ENCODE results near the gene TIMMDC1.
A peak's percentile ranks its signal among the peaks of the same experiment; 100 is the strongest.

Gene TIMMDC1

GRCh38 chr3:119498186-119499011, at the start of gene TIMMDC1:
Gene TIMMDC1 (plus strand): TSS chr3:119498547. CDS start chr3:119498734, 187 bp downstream.
- peak; percentile 79 for DNase-seq

DNA sequence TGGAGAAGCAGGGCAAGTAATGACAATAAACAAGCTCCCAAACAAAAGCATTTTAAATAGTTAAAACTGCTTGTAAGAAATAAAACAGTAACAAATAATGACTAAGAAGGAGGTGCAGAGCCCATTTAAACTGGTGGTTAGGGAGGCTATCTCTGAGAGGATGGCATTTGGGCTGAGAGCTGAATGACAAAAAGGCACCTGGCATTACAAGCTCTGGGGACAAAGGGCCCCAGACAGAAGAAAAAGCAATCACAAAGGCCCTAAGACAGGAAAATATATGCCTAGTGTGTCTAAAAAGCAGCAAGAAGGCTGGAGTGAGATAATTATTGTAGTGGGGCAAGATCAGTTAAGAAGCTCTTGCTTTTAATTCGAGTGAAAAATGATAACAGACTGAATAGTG, 44.5 kb upstream of the TIMMDC1 start:
- DNase-seq, result no peak

DNA sequence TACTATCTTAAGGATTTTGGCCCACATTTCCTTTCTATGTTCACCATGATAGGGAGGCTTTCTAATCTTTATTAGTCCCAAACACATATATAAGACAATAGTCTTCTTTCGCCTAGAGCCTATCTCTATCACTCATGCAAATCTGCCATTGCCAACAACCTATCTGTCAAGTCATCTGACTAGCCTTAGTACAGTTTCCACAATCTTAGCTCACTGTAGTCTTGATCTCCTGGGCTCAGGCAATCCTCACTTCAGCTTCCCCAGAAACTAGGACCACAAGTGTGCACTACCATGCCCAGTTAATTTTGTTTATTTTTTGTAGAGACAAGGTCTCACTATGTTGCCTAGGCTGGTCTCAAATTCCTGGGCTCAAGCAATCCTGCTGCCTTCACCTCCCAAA, 41.9 kb upstream of the TIMMDC1 start:
- DNase-seq, result no peak

DNA sequence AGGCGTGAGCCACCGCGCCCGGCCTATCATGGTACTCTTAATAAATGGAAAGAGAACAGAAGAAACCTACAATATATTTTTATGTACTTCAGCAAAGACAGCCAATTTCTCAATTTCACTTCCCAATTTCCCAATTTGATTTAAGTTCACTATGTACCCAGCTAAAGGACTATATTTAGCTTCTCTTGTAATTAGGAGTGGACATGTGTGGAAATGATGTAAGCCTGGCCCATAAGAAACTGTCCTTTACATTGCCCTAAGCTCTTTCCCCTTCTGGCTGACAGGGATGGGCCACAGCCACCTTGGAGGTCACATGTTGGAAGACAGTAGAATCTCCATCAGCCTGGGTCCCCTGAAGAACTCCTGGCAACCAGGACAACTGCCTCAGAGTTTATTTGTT, 41.1 kb upstream of the TIMMDC1 start:
- no peak for DNase-seq

GRCh38 chr3:119463171-119464169, 34.9 kb upstream of the TIMMDC1 start, which contains the start of gene TMEM39A:
Gene TMEM39A (minus strand): TSS chr3:119463615. CDS start chr3:119462074, 1,541 bp downstream.
- peak; percentile 90 for DNase-seq

DNA sequence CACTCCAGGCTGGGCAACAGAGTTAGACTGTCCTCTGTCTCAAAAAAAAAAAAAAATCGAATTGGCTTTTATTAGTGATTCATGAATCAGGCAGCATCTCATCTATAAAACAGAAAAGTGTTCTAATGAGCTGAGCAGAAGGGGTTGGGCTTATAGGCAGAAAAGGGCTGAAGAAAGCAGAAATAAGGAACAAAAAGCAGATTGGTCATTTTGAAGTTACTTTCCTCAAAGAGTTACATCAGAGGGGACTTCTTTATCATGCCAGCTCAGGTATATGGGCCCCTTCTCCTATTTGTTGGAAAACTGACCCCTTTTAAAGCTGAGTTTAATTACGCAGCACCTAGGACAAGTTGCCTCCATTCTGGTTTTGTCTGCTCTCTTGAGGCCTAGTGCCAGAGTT, 30.3 kb upstream of the TIMMDC1 start:
- no peak for DNase-seq

GRCh38 chr3:119469418-119470189, 28.7 kb upstream of the TIMMDC1 start:
- DNase-seq, result no peak

DNA sequence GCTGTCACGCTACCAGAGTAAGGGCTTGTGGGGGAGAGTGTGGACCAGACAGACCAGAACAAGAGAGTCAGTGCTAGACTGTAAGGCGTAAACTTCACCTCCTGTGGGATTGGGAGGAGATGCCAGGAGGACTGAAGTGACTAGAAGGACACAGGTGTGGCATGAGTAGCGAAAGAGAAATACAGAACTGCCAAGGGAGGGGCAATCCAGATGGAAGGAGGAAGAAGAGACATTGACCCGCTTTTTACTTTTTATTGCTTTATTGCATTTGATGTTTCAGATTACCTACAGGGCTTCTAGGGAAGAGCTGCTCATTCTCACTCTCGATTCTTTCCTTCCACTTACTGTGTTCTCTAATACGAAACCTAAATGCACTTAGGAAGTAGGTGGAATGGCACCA, 27.5 kb upstream of the TIMMDC1 start:
- no peak for DNase-seq

DNA sequence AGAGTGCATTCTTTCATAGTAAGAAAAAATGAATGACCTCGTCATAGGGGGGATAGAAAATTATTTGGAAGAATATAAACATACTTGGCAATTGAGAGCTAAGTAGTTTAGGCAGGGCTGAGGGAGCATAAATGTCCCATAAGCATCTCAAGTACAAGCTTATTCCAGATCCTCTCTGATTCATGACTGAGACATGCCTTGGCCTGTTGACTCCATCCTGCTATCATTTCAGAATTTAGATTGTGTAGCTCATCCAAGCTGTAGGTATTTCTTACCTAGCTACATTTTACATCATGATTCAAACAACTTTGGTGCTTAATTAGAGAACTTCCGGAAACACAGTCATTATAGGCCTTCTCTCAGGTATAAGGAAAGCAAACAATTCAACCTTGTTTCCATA, 17.3 kb upstream of the TIMMDC1 start:
- DNase-seq, result no peak

DNA sequence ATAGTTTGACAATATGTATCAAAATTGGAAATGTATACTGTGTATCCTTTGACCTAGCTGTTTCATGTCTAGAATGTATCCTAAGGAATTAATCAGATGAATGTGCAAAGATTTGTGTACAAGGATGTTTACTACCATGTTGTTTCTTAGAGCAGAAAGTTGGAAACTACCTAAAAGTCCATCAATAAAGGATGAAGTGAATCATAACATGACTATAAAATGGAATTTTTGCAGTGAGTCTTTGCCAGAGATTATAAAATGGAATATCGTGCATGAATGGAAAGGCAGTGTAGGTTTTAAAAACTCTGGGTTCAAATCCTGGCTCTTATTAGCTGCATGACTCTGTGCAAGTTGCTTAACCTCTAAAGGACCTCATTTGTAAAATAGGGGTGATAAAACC, 15.2 kb upstream of the TIMMDC1 start:
- DNase-seq, result no peak

DNA sequence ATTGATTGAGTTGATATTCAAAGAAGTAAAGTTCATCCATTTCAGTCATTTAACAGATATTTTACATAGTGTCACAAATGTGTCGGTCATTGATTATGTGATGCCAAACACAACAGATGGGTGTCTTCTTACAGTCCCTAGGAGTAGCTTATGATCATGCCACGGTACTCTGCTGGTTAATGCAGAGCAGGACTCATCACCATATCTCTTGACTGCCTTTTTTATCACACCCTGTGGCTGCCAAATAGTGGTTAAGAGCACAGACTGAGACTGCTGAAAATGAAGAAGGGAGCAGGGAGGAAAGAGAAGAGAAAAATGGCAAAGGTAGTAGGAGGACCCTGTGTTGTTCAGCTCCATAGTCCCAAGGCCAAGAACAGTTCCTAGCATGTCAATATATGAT, 12.8 kb upstream of the TIMMDC1 start:
- no peak for DNase-seq

GRCh38 chr3:119490153-119490552, 8.2 kb upstream of the TIMMDC1 start:
- DNase-seq, result no peak

DNA sequence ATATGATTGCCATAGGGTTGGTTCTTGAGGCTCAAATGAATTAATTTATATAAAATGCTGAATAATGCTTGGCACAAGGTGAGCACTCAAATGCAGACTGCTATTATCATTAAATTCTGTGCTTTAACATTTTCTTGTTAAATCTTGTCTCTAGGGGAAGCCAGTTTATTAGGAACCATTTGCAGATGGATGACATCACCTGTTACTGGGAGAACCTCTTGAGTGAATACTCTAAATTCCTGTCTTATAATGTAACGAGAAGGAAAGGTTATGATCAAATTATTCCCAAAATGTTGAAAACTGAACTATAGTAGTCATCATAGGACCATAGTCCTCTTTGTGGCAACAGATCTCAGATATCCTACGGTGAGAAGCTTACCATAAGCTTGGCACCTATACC, 6.2 kb upstream of the TIMMDC1 start:
- DNase-seq, result no peak

DNA sequence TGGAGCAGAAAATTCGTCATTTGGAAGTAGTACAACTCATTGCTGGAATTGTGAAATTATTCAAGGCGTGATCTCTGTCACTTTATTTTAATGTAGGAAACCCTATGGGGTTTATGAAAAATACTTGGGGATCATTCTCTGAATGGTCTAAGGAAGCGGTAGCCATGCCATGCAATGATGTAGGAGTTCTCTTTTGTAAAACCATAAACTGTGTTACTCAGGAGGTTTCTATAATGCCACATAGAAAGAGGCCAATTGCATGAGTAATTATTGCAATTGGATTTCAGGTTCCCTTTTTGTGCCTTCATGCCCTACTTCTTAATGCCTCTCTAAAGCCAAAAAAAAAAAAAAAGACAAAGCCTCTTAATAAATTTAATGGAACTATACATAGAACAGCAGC, 5.5 kb upstream of the TIMMDC1 start:
- no peak for DNase-seq

GRCh38 chr3:119494597-119494996, 3.8 kb upstream of the TIMMDC1 start:
- DNase-seq, result no peak

DNA sequence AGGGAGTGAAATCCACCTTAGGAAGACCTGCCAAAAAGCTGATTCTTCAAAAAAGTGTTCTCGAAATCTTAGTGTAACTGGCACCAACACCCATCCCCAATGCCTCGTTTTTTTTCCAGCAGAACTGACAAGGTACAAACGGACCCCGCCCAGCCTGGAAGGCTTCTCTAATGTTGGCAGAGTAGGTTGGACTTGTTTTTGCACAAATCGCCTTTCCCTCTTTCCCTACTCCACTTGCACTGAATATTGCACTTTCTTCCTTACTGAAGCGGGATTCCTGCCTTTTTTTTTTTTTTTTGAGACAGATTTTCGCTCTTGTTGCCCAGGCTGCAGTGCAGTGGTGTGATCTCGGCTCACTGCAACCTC, 544 bp upstream of the TIMMDC1 start:
- no peak for DNase-seq

- no peak for DNase-seq
Measured at GRCh38 chr3:119500265-119500664, 1.9 kb downstream of the TIMMDC1 start.

- DNase-seq, result no peak
Measured at GRCh38 chr3:119500901-119501300, 2.6 kb downstream of the TIMMDC1 start.

DNA sequence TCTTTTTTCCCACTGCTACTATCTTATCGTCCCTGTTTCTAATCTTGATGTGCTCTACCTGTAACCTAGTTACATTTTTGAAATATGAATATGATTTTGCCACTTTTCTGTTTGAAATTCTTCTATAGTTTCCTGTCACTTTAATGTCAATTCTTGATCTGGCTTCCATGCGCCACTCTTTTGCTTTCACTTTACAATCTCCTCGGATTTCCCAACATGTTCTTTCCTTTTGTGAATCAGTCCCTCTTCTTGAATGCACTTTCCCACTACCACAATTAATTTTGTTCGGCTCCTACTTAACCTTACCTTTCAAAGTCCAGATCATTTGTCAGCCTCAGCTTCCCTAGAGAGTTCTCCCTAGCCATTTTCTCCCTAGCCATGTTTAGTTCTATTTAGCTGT, 8.3 kb downstream of the TIMMDC1 start:
- no peak for DNase-seq

DNA sequence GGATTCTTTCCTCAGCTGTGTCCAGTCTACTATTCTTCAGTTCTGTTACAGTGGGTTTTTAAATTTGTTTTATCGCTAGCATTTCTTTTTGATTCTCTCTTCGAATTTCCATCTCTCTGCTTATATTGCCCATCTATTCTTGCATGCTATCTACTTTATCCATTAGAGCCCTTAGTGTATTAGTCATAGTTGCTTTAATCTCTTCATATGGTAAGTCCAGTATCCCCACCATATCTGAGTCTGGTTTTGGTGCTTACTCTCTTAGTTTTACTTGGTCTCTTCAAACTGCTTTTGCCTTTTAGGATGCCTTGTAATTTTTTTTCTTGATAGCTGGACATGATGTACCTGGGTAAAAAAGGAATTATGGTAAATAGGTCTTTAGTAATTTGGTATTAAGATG, 9.1 kb downstream of the TIMMDC1 start:
- no peak for DNase-seq

- DNase-seq, result no peak
Measured at GRCh38 chr3:119508172-119508845, 10.0 kb downstream of the TIMMDC1 start.

DNA sequence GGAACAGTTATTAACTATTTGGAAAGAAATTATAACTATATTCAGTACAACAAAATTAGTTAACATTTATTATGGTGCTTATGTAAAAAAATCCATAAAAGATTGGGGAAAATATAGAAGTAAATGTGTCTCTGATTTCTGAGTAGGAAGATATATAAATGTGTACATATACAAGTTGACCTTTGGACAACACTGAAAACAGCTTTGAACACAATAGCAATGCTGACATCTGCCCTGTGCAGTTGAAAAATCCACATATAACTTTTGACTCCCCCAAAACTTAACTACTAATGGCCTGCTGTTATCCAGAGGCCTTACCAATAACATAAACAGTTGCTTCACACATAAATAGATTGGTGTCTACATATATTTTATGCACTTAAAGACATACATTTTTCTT, 12.3 kb downstream of the TIMMDC1 start:
- DNase-seq, result no peak
